Astrocyte (in vitro differentiated cells and primary cell): ENCODE data around the gene CD99. TPM values are rescaled to one million over a fixed set of nuclear protein-coding genes. Genes with fewer than 3 reads are reported as not detected.
"Not testable (repeated sequence)": the region's sequence is repeated elsewhere in the genome, so short reads cannot be mapped to it uniquely, and the experiment has no call there.

Source experiments
- DNase-seq: peaks from one replicate; pipeline ENCODE4 v3.0.0-alpha.2; 2010; ENCODE audit warnings: low read depth
- FAIRE-seq: peaks from 2 replicates; lab custom pipeline; 2011; peaks lifted over from hg19 to GRCh38; lab: Jason Lieb, UNC
- H2AFZ ChIP-seq: 2 replicates; pipeline ENCODE4 v1.6.0; 2012; ENCODE audit warnings: low read depth, low read length, inconsistent platforms
- H3K27ac ChIP-seq: 2 replicates; pipeline ENCODE4 v1.5.1; 2011; ENCODE audit warnings: low read depth, low read length, inconsistent platforms
- H3K27me3 ChIP-seq: 2 replicates; pipeline ENCODE4 v1.6.0; 2011; ENCODE audit warnings: low read length, inconsistent platforms; ENCODE audit not compliant: insufficient read depth
- H3K36me3 ChIP-seq: 2 replicates; pipeline ENCODE4 v1.5.1; 2011; ENCODE audit warnings: low read length, inconsistent platforms; ENCODE audit not compliant: insufficient read depth
- H3K4me1 ChIP-seq: 2 replicates; pipeline ENCODE4 v1.5.1; 2011; ENCODE audit warnings: low read length, inconsistent platforms; ENCODE audit not compliant: insufficient read depth
- H3K4me2 ChIP-seq: 2 replicates; pipeline ENCODE4 v1.6.0; 2012; ENCODE audit warnings: low read length, inconsistent platforms
- H3K4me3 ChIP-seq: 2 replicates; pipeline ENCODE4 v1.5.1; 2011; ENCODE audit warnings: low read depth, mild to moderate bottlenecking, low read length, inconsistent platforms; ENCODE audit not compliant: insufficient read depth
- H3K79me2 ChIP-seq: 2 replicates; pipeline ENCODE4 v1.6.0; 2012; ENCODE audit warnings: mild to moderate bottlenecking, low read length, inconsistent platforms; ENCODE audit not compliant: insufficient read depth
- H3K9ac ChIP-seq: 2 replicates; pipeline ENCODE4 v1.6.0; 2012; ENCODE audit warnings: mild to moderate bottlenecking, low read length, inconsistent platforms
- H3K9me3 ChIP-seq: 2 replicates; pipeline ENCODE4 v1.5.1; 2012; ENCODE audit warnings: low read depth, mild to moderate bottlenecking, low read length, inconsistent platforms; ENCODE audit not compliant: insufficient read depth
- H4K20me1 ChIP-seq: 2 replicates; pipeline ENCODE4 v1.6.0; 2012; ENCODE audit warnings: low read length, inconsistent platforms; ENCODE audit not compliant: insufficient read depth
- H3K27ac Mint-ChIP-seq: one replicate; pipeline ENCODE4 v1.8.0; 2021; ENCODE audit warnings: mild to moderate bottlenecking, mixed read lengths; ENCODE audit not compliant: unreplicated experiment
- H3K27me3 Mint-ChIP-seq: one replicate; pipeline ENCODE4 v1.8.0; 2021; ENCODE audit warnings: low read depth, mixed read lengths; ENCODE audit not compliant: unreplicated experiment
- H3K36me3 Mint-ChIP-seq: one replicate; pipeline ENCODE4 v1.8.0; 2021; ENCODE audit warnings: low read depth, mixed read lengths; ENCODE audit not compliant: unreplicated experiment
- H3K4me1 Mint-ChIP-seq: one replicate; pipeline ENCODE4 v1.8.0; 2021; ENCODE audit warnings: low read depth, mixed read lengths; ENCODE audit not compliant: unreplicated experiment
- H3K4me3 Mint-ChIP-seq: one replicate; pipeline ENCODE4 v1.8.0; 2021; ENCODE audit warnings: mild to moderate bottlenecking, moderate library complexity, mixed read lengths; ENCODE audit not compliant: unreplicated experiment
- H3K9me3 Mint-ChIP-seq: one replicate; pipeline ENCODE4 v1.8.0; 2021; ENCODE audit warnings: mild to moderate bottlenecking, mixed read lengths; ENCODE audit not compliant: unreplicated experiment
- CTCF ChIP-seq: IDR thresholded peaks from 2 replicates; pipeline ENCODE4 v1.5.1; 2011; ENCODE audit warnings: low read depth, mild to moderate bottlenecking, inconsistent platforms, low read length, moderate library complexity; ENCODE audit not compliant: insufficient read depth
- EZH2 ChIP-seq: IDR thresholded peaks from 2 replicates; pipeline ENCODE4 v1.6.1; 2012; ENCODE audit warnings: mild to moderate bottlenecking, low read length, inconsistent platforms; ENCODE audit not compliant: insufficient read depth
- total RNA-seq: library from RNA; stranded (reverse); gene quantifications from 2 replicates; pipeline ENCODE4 v1.2.1, GENCODE V29; 2021

The CD99 gene
- total RNA-seq, 1 donor from 2014 or later: 448 TPM

DNA sequence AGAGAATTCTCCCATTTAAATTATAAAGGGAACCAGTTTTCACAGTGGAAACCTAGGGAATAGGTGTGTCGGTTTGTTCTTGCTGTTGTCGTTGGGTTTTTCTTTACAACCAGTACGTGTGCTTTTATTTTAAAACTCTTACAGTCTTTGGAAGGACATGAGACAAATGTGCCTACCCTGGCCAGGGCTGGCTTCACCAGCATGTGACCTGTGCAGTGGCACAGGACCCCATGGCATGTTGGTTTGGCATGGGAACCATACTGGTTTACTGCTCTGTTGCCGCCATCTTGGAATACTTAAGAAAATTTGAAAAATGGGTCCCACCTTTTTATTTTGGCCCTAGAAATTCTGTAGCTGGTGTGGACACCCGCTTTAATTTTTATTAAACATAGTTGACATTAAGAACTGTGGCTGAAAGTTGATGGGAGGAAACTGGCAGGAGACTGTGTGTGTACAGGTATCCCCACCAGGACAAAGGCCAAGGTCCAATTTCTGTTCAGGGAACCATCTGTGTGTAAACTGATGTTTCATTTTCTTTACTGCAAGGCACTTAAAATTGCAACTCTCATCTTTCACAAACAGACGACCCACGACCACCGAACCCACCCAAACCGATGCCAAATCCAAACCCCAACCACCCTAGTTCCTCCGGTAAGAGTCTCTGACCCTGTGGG lies 28.8 kb downstream of the CD99 start:
- H4K20me1 ChIP-seq: peaks cover 16% of the 10 kb centered on the region
- FAIRE-seq (no peak), DNase-seq (no peak)
- no peak overlapping the region for H3K4me2 ChIP-seq
- H2AFZ ChIP-seq: no peak overlapping the region
- peaks cover 26% of the 10 kb centered on the region for H3K79me2 ChIP-seq
- Mint-ChIP-seq H3K4me3 (no peak overlapping the region), H3K27me3 (no peaks in the 10 kb centered on the region), H3K36me3 (peaks cover 45% of the 10 kb centered on the region), H3K4me1 (peaks cover 4% of the 10 kb centered on the region), H3K9me3 (no peaks in the 10 kb centered on the region), H3K27ac (no peak overlapping the region)
- no peak overlapping the region for H3K9ac ChIP-seq
- TF ChIP-seq CTCF (no peak), EZH2 (no peak)
- no peaks in the 10 kb centered on the region for H3K27me3 ChIP-seq
- no peak overlapping the region for H3K4me3 ChIP-seq
- H3K4me1 ChIP-seq: no peaks in the 10 kb centered on the region
- H3K36me3 ChIP-seq: peaks cover 60% of the 10 kb centered on the region
- H3K9me3 ChIP-seq: no peaks in the 10 kb centered on the region
- H3K27ac ChIP-seq: no peak overlapping the region

DNA sequence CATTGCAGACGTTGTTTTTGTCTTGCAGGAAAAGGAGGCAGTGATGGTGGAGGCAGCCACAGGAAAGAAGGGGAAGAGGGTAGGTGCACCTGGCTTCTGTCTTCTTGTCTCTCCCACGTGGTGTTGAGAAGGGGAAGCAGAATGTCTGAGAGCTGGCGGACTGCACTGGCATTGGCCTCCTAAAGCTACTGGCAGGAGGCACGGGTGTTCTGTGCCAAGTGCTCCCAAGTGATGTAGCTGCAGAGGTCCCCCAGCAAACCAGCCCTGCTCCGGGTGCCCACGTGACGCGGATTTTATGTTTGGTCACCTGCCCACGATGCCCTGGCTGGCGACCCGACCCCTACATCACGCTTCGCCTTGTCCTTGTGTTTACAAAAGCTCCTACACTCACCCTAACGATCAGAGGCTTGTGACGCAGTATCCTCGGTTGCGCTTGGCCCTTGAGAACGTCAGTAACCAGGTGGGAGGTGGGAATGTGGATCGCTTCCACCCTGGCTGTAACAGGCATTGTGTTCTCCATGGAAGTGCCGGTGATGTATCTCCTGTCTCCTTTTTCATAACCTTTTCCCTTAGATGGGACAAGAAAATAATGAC lies 32.3 kb downstream of the CD99 start:
- Histone ChIP-seq H4K20me1 (peaks cover 2% of the 10 kb centered on the region), H3K36me3 (peaks cover 54% of the 10 kb centered on the region), H3K4me2 (no peak overlapping the region), H3K4me1 (no peaks in the 10 kb centered on the region), H3K79me2 (peaks cover 12% of the 10 kb centered on the region), H3K9me3 (no peaks in the 10 kb centered on the region), H3K9ac (no peak overlapping the region), H3K4me3 (no peak overlapping the region), H2AFZ (no peak overlapping the region), H3K27me3 (no peaks in the 10 kb centered on the region), H3K27ac (no peak overlapping the region)
- Mint-ChIP-seq H3K4me1 (peaks cover 6% of the 10 kb centered on the region), H3K9me3 (no peaks in the 10 kb centered on the region), H3K36me3 (peaks cover 38% of the 10 kb centered on the region), H3K4me3 (no peak overlapping the region), H3K27ac (no peak overlapping the region), H3K27me3 (no peaks in the 10 kb centered on the region)
- FAIRE-seq: no peak
- TF ChIP-seq EZH2: no peak
- TF ChIP-seq CTCF: no peak
- no peak for DNase-seq

DNA sequence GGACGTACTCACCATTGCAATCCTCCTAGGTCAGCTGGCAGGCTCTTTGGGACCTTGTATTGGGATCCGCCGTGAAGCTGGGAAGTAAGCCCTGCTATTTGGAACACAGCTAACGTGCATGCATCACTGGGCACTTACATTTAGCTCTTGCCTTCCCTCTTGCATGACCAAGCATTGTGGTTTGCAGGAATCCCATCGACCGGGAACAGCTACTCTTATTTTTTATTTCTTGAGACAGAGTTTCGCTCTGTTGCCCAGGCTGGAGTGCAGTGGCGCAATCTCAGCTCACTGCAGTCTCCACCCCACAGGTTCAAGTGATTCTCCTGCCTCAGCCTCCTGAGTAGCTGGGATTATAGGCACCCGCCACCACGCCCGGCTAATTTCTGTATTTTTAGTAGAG lies 36.2 kb downstream of the CD99 start:
- not testable (repeated sequence) for H2AFZ ChIP-seq, H3K27ac ChIP-seq, H3K4me1 Mint-ChIP-seq, H3K9ac ChIP-seq, H3K27ac Mint-ChIP-seq, H3K9me3 ChIP-seq, H3K27me3 Mint-ChIP-seq, H3K4me3 ChIP-seq, H3K9me3 Mint-ChIP-seq, H3K4me3 Mint-ChIP-seq, FAIRE-seq, H3K79me2 ChIP-seq, H3K27me3 ChIP-seq, H3K4me1 ChIP-seq, H3K4me2 ChIP-seq
- peaks cover 31% of the 10 kb centered on the region for H3K36me3 Mint-ChIP-seq
- Histone ChIP-seq H4K20me1 (peaks cover 11% of the 10 kb centered on the region), H3K36me3 (peaks cover 40% of the 10 kb centered on the region)
- DNase-seq: peak; percentile 86
